NCI-H82 (cell line): ENCODE data around the gene CD1B.
"Not testable (repeated sequence)": the region's sequence is repeated elsewhere in the genome, so short reads cannot be mapped to it uniquely, and the experiment has no call there.

Experiments
- DNase-seq: peaks from one replicate; lab custom pipeline; 2025; lab: John Stamatoyannopoulos, UW

The CD1B gene

GRCh38 chr1:158331481-158332150 lies at the start of gene CD1B:
TSS of gene CD1B (minus strand) at chr1:158331531. CDS start at chr1:158331423, 108 bp downstream.
- DNase-seq: no peak

GRCh38 chr1:158374860-158375259 lies 43.5 kb upstream of the CD1B start:
- DNase-seq: no peak

- not testable (repeated sequence) for DNase-seq
Measured at GRCh38 chr1:158374101-158374500, 42.8 kb upstream of the CD1B start.

GRCh38 chr1:158371188-158371953 lies 40.0 kb upstream of the CD1B start:
- DNase-seq: no peak

- DNase-seq: no peak
Measured at GRCh38 chr1:158366783-158367182, 35.5 kb upstream of the CD1B start.

- no peak for DNase-seq
Measured at GRCh38 chr1:158362941-158363340, 31.6 kb upstream of the CD1B start.

GRCh38 chr1:158362482-158362881 lies 31.2 kb upstream of the CD1B start:
- DNase-seq: no peak

GRCh38 chr1:158357441-158357840 lies 26.1 kb upstream of the CD1B start:
- DNase-seq: no peak

- DNase-seq: no peak
Measured at GRCh38 chr1:158356616-158357015, 25.3 kb upstream of the CD1B start.

- no peak for DNase-seq
Measured at GRCh38 chr1:158355773-158356285, 24.5 kb upstream of the CD1B start.

- DNase-seq: no peak
Measured at GRCh38 chr1:158354255-158354654, 22.9 kb upstream of the CD1B start.

- no peak for DNase-seq
Measured at GRCh38 chr1:158353303-158354075, 22.2 kb upstream of the CD1B start, which contains the start of gene CD1E. TSS of gene CD1E (plus strand) at chr1:158353894. CDS start at chr1:158353989, 95 bp downstream.

- not testable (repeated sequence) for DNase-seq
Measured at GRCh38 chr1:158348946-158349345, 17.6 kb upstream of the CD1B start.

GRCh38 chr1:158336413-158336812 lies 5.1 kb upstream of the CD1B start:
- not testable (repeated sequence) for DNase-seq

GRCh38 chr1:158335213-158335532 lies 3.8 kb upstream of the CD1B start:
- no peak for DNase-seq

GRCh38 chr1:158334526-158335212 lies 3.3 kb upstream of the CD1B start:
- DNase-seq: no peak

- DNase-seq: no peak
Measured at GRCh38 chr1:158333405-158334155, 2.2 kb upstream of the CD1B start.

- no peak for DNase-seq
Measured at GRCh38 chr1:158331106-158331425, 265 bp downstream of the CD1B start.

- DNase-seq: no peak
Measured at GRCh38 chr1:158330391-158331105, 783 bp downstream of the CD1B start.

- peak; percentile 5 for DNase-seq
Measured at GRCh38 chr1:158329733-158330132, 1.6 kb downstream of the CD1B start.

GRCh38 chr1:158329300-158329699 lies 2.0 kb downstream of the CD1B start:
- no peak for DNase-seq
